ENCODE measurements around the gene CFAP70. TPM values are rescaled to one million over a fixed set of nuclear protein-coding genes. Genes with fewer than 3 reads are reported as not detected.
A peak's percentile ranks its signal among the peaks of the same experiment; 100 is the strongest.

Gene CFAP70
- total and polyA plus RNA-seq, 7 experiments from 2014 or later, result 0.66 to 5.4 (median 2.5) TPM

GRCh38 chr10:73246646-73247508 lies 111.8 kb downstream of the CFAP70 start, which contains the start of gene DNAJC9:
Gene DNAJC9 (minus strand): TSS chr10:73247255. CDS start chr10:73247189, 66 bp downstream.
- peaks cover 27 to 37% of the 10 kb centered on the region in 2 donors for H3K4me1 ChIP-seq (ENCODE audit: control insufficient read depth in 2 of 2, insufficient read depth in 2 of 2, low read length in 2 of 2)
- Mint-ChIP-seq H3K27ac (peak within 1 kb of the TSS; percentile 91 to 98 (median 96)), H3K4me3 (peak within 1 kb of the TSS; percentile 92 to 100 (median 97)), H3K4me1 (peaks cover 30 to 68% (median 54%) of the 10 kb centered on the region in 7 donors), H3K36me3 (peaks cover 8 to 39% (median 16%) of the 10 kb centered on the region in 5 donors), H3K27me3 (no peaks in the 10 kb centered on the region), H3K9me3 (no peaks in the 10 kb centered on the region)
- ATAC-seq (peak; percentile 95), DNase-seq (peak; percentile 93 to 98 (median 96))
- H3K27ac ChIP-seq (ENCODE audit: low read depth, low read length), result peak within 1 kb of the TSS; percentile 86
- peak within 1 kb of the TSS; percentile 71 for H3K4me3 ChIP-seq (ENCODE audit: low read length)
- H3K27me3 ChIP-seq (ENCODE audit: control insufficient read depth in 2 of 2, insufficient read depth in 2 of 2, low read length in 2 of 2), result no peaks in the 10 kb centered on the region
- POLR2A ChIA-PET, result interaction anchor here (0.5 to 2.6 kb wide), 17 partner anchors 9 to 1963 kb away, joined by 3 to 13 read pairs (median 3); partner anchors contain the start of genes CFAP70, ECD, FAM149B1 and PPP3CB
- H3K36me3 ChIP-seq (ENCODE audit: control insufficient read depth in 2 of 3, insufficient read depth in 3 of 3, low read length in 3 of 3), result peaks cover 8 to 17% (median 9%) of the 10 kb centered on the region in 3 experiments
- CTCF ChIA-PET, result interaction anchor here (0.5 to 0.8 kb wide), 2 partner anchors 83 to 151 kb away, joined by 3 read pairs; no protein-coding TSS in a partner anchor
- no peaks in the 10 kb centered on the region for H3K9me3 ChIP-seq (ENCODE audit: control insufficient read depth in 2 of 3, low read length in 3 of 3)
- intact Hi-C loops (cut with micrococcal nuclease), result loop anchor here (1.0 to 10.0 kb wide), 12 partner anchors 79 to 928 kb away; partner anchors contain the start of genes P4HA1 (in 2 of the 2), SEC24C (in 2 of the 2), CFAP70 (in 1 of the 2) and ECD (in 1 of the 2)

- H3K36me3 Mint-ChIP-seq, result peaks cover 8 to 34% (median 17%) of the 10 kb centered on the region in 5 donors
These were observed 112.4 kb downstream of the CFAP70 start for GRCh38 chr10:73246322-73246645.

GRCh38 chr10:73244866-73245477 lies 113.7 kb downstream of the CFAP70 start:
- peak overlapping the region in 7 of 10 donors; percentile 10 to 100 (median 19) for H3K4me3 Mint-ChIP-seq
- ChIA-PET CTCF (no interaction called here), POLR2A (interaction anchor here (0.6 to 2.6 kb wide), 5 partner anchors 9 to 971 kb away, joined by 3 to 13 read pairs (median 4); partner anchors contain the start of genes CFAP70 and DDIT4)
- H3K9me3 ChIP-seq (ENCODE audit: control insufficient read depth in 2 of 3, low read length in 3 of 3), result no peaks in the 10 kb centered on the region
- ATAC-seq, result no peak
- H3K4me1 ChIP-seq (ENCODE audit: control insufficient read depth in 2 of 2, insufficient read depth in 2 of 2, low read length in 2 of 2), result peaks cover 17 to 25% of the 10 kb centered on the region in 2 donors
- peak overlapping the region in 8 of 9 donors; percentile 39 to 94 (median 66) for H3K27ac Mint-ChIP-seq
- no peak overlapping the region for H3K4me3 ChIP-seq (ENCODE audit: low read length)
- no peak for DNase-seq
- H3K9me3 Mint-ChIP-seq, result no peaks in the 10 kb centered on the region
- peak overlapping the region; percentile 86 for H3K27ac ChIP-seq (ENCODE audit: low read depth, low read length)
- peaks cover 19 to 57% (median 45%) of the 10 kb centered on the region in 7 donors for H3K4me1 Mint-ChIP-seq
- H3K36me3 ChIP-seq (ENCODE audit: control insufficient read depth in 2 of 3, insufficient read depth in 3 of 3, low read length in 3 of 3), result peaks cover 8 to 33% (median 9%) of the 10 kb centered on the region in 3 experiments
- intact Hi-C loops (cut with micrococcal nuclease), result loop anchor here (1.0 to 10.0 kb wide), 4 partner anchors 7 to 930 kb away; partner anchors contain the start of genes MCU (in 1 of the 2), MRPS16 (in 1 of the 2) and SEC24C (in 1 of the 2)
- no peaks in the 10 kb centered on the region for H3K27me3 Mint-ChIP-seq
- H3K36me3 Mint-ChIP-seq, result peaks cover 4 to 26% (median 11%) of the 10 kb centered on the region in 5 donors
- H3K27me3 ChIP-seq (ENCODE audit: control insufficient read depth in 2 of 2, insufficient read depth in 2 of 2, low read length in 2 of 2), result no peaks in the 10 kb centered on the region

More at GRCh38 chr10:73246322-73246645, 112.4 kb downstream of the CFAP70 start:
- H3K9me3 ChIP-seq (ENCODE audit: control insufficient read depth in 2 of 3, low read length in 3 of 3), result no peaks in the 10 kb centered on the region
- H3K4me3 ChIP-seq (ENCODE audit: low read length), result peak overlapping the region; percentile 71
- no peaks in the 10 kb centered on the region for H3K27me3 ChIP-seq (ENCODE audit: control insufficient read depth in 2 of 2, insufficient read depth in 2 of 2, low read length in 2 of 2)
- peaks cover 8 to 20% (median 9%) of the 10 kb centered on the region in 3 experiments for H3K36me3 ChIP-seq (ENCODE audit: control insufficient read depth in 2 of 3, insufficient read depth in 3 of 3, low read length in 3 of 3)
- H3K27ac ChIP-seq (ENCODE audit: low read depth, low read length), result peak overlapping the region; percentile 86
- peaks cover 21 to 31% of the 10 kb centered on the region in 2 donors for H3K4me1 ChIP-seq (ENCODE audit: control insufficient read depth in 2 of 2, insufficient read depth in 2 of 2, low read length in 2 of 2)
- peak in 2 of 9 donors; percentile 4 to 6 for DNase-seq
- Mint-ChIP-seq H3K9me3 (no peaks in the 10 kb centered on the region), H3K4me3 (peak overlapping the region; percentile 92 to 100 (median 97)), H3K4me1 (peaks cover 25 to 65% (median 53%) of the 10 kb centered on the region in 7 donors), H3K27me3 (no peaks in the 10 kb centered on the region), H3K27ac (peak overlapping the region; percentile 91 to 98 (median 96))
- ATAC-seq, result no peak
- intact Hi-C loops (cut with micrococcal nuclease), result loop anchor here (2.0 to 10.0 kb wide), 5 partner anchors 149 to 929 kb away; partner anchors contain the start of genes MCU (in 1 of the 2), P4HA1 (in 1 of the 2) and SEC24C (in 1 of the 2)
- ChIA-PET POLR2A (interaction anchor here (1.0 to 2.6 kb wide), 6 partner anchors 11 to 483 kb away, joined by 3 to 13 read pairs (median 4); partner anchors contain the start of genes CFAP70, ECD, FAM149B1 and PPP3CB), CTCF (no interaction called here)

- ATAC-seq (no peak), DNase-seq (no peak)
- Mint-ChIP-seq H3K27ac (no peak overlapping the region), H3K27me3 (no peaks in the 10 kb centered on the region), H3K4me1 (peaks cover 4 to 29% (median 10%) of the 10 kb centered on the region in 7 donors), H3K9me3 (no peaks in the 10 kb centered on the region), H3K36me3 (peaks cover 4 to 18% (median 9%) of the 10 kb centered on the region in 5 donors), H3K4me3 (no peak overlapping the region)
- H3K36me3 ChIP-seq (ENCODE audit: control insufficient read depth in 2 of 3, insufficient read depth in 3 of 3, low read length in 3 of 3), result peaks cover 10 to 61% (median 12%) of the 10 kb centered on the region in 3 experiments
- no peak overlapping the region for H3K27ac ChIP-seq (ENCODE audit: low read depth, low read length)
- ChIA-PET CTCF (interaction anchor here (0.6 kb wide), 1 partner anchor 33 kb away, joined by 3 read pairs; no protein-coding TSS in a partner anchor), POLR2A (no interaction called here)
- intact Hi-C loops (cut with micrococcal nuclease), result loop anchor here in 1 of 2 donors (10.0 kb wide), 1 partner anchor 935 kb away; no protein-coding TSS in a partner anchor
- no peaks in the 10 kb centered on the region for H3K9me3 ChIP-seq (ENCODE audit: control insufficient read depth in 2 of 3, low read length in 3 of 3)
- no peak overlapping the region for H3K4me3 ChIP-seq (ENCODE audit: low read length)
- no peaks in the 10 kb centered on the region for H3K27me3 ChIP-seq (ENCODE audit: control insufficient read depth in 2 of 2, insufficient read depth in 2 of 2, low read length in 2 of 2)
- peaks cover 0 to 4% of the 10 kb centered on the region in 2 donors for H3K4me1 ChIP-seq (ENCODE audit: control insufficient read depth in 2 of 2, insufficient read depth in 2 of 2, low read length in 2 of 2)
These were observed 118.8 kb downstream of the CFAP70 start for GRCh38 chr10:73239908-73240307.

GRCh38 chr10:73238990-73239566 lies 119.6 kb downstream of the CFAP70 start:
- H3K27ac Mint-ChIP-seq, result no peak overlapping the region
- DNase-seq, result no peak
- intact Hi-C loops (cut with micrococcal nuclease), result no loop called here

More at GRCh38 chr10:73238990-73239566, 119.6 kb downstream of the CFAP70 start:
- no peak for ATAC-seq
- no peaks in the 10 kb centered on the region for H3K27me3 ChIP-seq (ENCODE audit: control insufficient read depth in 2 of 2, insufficient read depth in 2 of 2, low read length in 2 of 2)
- no peaks in the 10 kb centered on the region for H3K9me3 Mint-ChIP-seq
- H3K4me1 Mint-ChIP-seq, result peaks cover 0 to 20% (median 2%) of the 10 kb centered on the region in 7 donors
- H3K36me3 ChIP-seq (ENCODE audit: control insufficient read depth in 2 of 3, insufficient read depth in 3 of 3, low read length in 3 of 3), result peaks cover 12 to 63% (median 13%) of the 10 kb centered on the region in 3 experiments
- H3K4me1 ChIP-seq (ENCODE audit: control insufficient read depth in 2 of 2, insufficient read depth in 2 of 2, low read length in 2 of 2), result no peaks in the 10 kb centered on the region
- H3K4me3 Mint-ChIP-seq, result no peak overlapping the region
- ChIA-PET CTCF (interaction anchor here (0.6 kb wide), 2 partner anchors 11 to 131 kb away, joined by 4 to 5 read pairs; no protein-coding TSS in a partner anchor), POLR2A (no interaction called here)
- H3K9me3 ChIP-seq (ENCODE audit: control insufficient read depth in 2 of 3, low read length in 3 of 3), result no peaks in the 10 kb centered on the region
- H3K4me3 ChIP-seq (ENCODE audit: low read length), result no peak overlapping the region
- no peak overlapping the region for H3K27ac ChIP-seq (ENCODE audit: low read depth, low read length)
- H3K36me3 Mint-ChIP-seq, result peaks cover 0 to 13% (median 4%) of the 10 kb centered on the region in 5 donors
- H3K27me3 Mint-ChIP-seq, result no peaks in the 10 kb centered on the region
